Smooth muscle cell of the brain vasculature (primary cell): Measurements from ENCODE around the gene STX8.

Source experiments
- DNase-seq: peaks from one replicate; pipeline ENCODE4 v3.0.0-alpha.2; 2012; ENCODE audit warnings: low read depth, low spot score

STX8 gene

GRCh38 chr17:9228408-9229159 is 347.0 kb downstream of the STX8 start:
- DNase-seq = no peak

GRCh38 chr17:9227819-9228407 is 347.7 kb downstream of the STX8 start:
- DNase-seq = no peak

GRCh38 chr17:9226794-9227135 is 348.9 kb downstream of the STX8 start:
- DNase-seq = no peak

GRCh38 chr17:9226130-9226793 is 349.4 kb downstream of the STX8 start:
- DNase-seq = no peak

- DNase-seq = no peak
These were observed 350.1 kb downstream of the STX8 start for GRCh38 chr17:9225305-9226101.

GRCh38 chr17:9224485-9224884 is 351.1 kb downstream of the STX8 start:
- DNase-seq = no peak

GRCh38 chr17:9223531-9223930 is 352.1 kb downstream of the STX8 start:
- no peak for DNase-seq

- DNase-seq = no peak
These were observed 353.8 kb downstream of the STX8 start for GRCh38 chr17:9221922-9222180.

GRCh38 chr17:9221147-9221921 is 354.3 kb downstream of the STX8 start:
- DNase-seq = no peak

GRCh38 chr17:9220398-9221146 is 355.0 kb downstream of the STX8 start:
- DNase-seq = no peak

GRCh38 chr17:9219631-9220397 is 355.8 kb downstream of the STX8 start:
- no peak for DNase-seq

- no peak for DNase-seq
These were observed 356.7 kb downstream of the STX8 start for GRCh38 chr17:9218911-9219310.

GRCh38 chr17:9218064-9218635 is 357.5 kb downstream of the STX8 start:
- no peak for DNase-seq

- no peak for DNase-seq
These were observed 358.2 kb downstream of the STX8 start for GRCh38 chr17:9217151-9218056.

- DNase-seq = no peak
These were observed 360.2 kb downstream of the STX8 start for GRCh38 chr17:9215465-9215864.

GRCh38 chr17:9213303-9213640 is 362.3 kb downstream of the STX8 start:
- DNase-seq = no peak

- DNase-seq = no peak
These were observed 363.0 kb downstream of the STX8 start for GRCh38 chr17:9212376-9213302.
